Right ventricle myocardium superior (tissue), 1 donor: ENCODE measurements around the gene RDH13. TPM values are rescaled to one million over a fixed set of nuclear protein-coding genes. Genes with fewer than 3 reads are reported as not detected.
"Not testable (repeated sequence)": the region's sequence is repeated elsewhere in the genome, so short reads cannot be mapped to it uniquely, and the experiment has no call there.

Experiments
- ATAC-seq: fragments of 200-7000 bp; cut with Tn5 transposase; one replicate; pipeline ENCODE4 v1.9.1; 2020; ENCODE audit warnings: mild to moderate bottlenecking; ENCODE audit not compliant: poor library complexity
- DNase-seq: peaks from one replicate; pipeline ENCODE4 v3.0.0-alpha.2; 2020
- intact Hi-C: fragments of 100-400 bp; cut with DNase I; formaldehyde crosslinking; loops from one replicate; pipeline ENCODE4 v1.11.2; 2022
- total RNA-seq: library from RNA; stranded (reverse); fragmentation: NEBNext Ultra II Directional; extraction: Animal tissue kit (Norgen Biotek cat#: 25700); gene quantifications from one replicate; pipeline ENCODE4 v1.2.1, GENCODE V29; 2021
- donor health status: DM: no; HTN: yes; CAD: no; lungs with severe emphysema.

RDH13 gene
- total RNA-seq, 1 donor from 2014 or later: 45.6 TPM

DNA sequence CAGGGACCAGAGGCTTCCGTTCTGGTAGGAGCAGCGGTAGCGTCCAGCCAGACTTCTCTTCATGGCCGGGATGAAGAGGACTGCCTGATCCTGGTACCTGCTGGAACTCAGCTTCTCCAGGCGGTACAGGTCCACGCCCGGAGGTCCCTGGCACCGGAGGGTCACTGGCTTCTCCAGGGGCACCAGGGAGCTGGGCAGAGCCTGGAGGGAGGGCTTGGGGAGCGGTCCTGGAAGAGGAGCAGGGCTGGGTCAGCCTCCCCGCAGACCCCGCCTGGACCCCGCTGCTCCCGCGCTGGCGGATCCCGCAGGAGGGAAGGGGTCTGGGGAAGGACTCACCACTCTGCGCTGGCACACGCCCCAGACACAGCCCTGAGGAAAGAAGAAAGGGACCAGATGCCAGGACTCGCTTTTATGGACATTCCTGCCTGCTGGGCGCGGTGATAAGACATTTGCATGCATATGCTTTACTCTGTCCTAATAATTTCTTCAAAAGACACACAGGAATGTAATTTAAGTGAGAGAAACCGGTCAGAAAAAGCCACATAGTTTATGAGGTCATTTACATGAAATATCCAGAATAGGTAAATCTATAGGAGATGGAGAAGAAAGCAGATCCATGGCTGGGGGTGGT, 30.7 kb downstream of the RDH13 start:
- DNase-seq (no peak), ATAC-seq (no peak)
- intact Hi-C loops: no loop called here

DNA sequence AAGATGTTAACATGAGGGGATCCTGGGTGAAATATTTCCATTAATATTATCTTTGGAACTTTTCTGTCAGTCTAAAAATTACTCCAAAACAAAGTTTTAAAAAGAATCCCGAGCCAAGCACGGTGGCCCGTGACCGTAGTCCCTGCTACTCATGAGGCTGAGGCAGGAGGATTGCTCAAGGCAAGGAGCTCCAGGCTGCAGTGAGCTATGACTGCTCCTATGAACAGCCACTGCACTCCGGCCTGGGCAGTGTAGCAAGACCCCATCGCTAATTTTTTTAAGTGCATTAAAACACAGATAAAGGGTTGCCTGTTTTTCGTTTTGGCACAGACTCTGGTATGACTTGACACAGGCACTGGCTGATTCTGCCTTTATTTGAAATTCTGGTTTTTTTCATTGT, 31.8 kb downstream of the RDH13 start:
- DNase-seq (no peak), ATAC-seq (no peak)
- intact Hi-C loops: no loop called here

DNA sequence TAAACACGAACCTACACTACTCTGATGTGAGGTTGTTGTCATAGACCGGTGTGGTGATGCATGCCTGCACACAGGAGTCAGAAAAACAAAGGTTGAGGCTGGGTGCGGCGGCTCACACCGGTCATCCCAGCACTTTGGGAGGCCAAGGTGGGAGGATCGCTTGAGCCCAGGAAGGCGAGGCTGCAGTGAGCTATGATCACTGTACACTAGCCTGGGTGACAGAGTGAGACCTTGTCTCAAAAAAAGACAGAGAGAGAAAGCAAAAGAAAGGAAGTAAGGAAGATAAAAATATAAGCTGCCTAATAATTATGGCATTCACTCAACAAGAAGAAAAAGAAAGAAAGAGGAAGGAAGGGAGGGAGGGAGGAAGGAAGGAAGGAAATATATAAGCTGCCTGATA, 34.2 kb downstream of the RDH13 start:
- intact Hi-C loops: no loop called here
- ATAC-seq: no peak
- DNase-seq: no peak

DNA sequence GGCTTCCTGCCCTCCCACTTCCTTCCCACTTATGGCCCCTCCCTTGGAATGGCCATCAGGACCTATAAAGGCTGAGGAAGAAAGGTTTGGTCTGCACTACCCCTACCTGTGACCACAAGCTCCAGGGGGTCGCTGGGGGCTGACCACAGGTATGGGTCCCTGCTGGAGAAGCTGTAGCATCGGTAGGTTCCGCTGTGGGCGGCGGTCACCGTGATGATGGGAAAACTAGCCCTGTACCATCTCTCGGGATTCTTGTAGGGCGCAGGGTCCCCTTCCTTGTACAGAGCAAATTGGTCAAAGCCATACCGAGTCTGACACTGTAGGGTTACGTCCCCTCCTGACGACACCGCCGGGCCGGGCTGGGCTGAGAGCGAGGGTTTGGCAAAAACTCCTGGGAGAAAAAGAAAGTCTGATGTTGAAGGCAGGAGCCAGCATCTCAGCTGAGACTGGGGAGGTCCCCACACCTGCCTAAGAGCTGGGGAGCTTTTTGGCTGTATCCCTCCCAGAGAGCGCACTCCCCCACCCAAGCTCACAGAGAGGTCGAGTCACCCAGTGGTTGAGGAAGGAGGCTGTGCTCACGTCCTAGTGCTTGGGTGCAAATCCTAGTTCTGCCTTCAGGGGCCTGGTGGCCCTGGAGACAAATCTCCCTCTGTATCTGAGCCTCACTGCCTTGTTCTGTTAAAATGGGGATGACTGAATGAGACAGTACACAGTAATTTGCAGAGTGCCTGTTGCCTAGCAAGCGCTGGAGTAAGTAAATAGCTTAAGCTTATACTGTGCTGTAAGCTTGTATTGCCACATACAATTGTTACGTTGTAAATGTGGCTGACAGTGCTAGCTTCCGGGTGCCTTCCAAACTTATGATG, 35.2 kb downstream of the RDH13 start:
- intact Hi-C loops: no loop called here
- DNase-seq (no peak), ATAC-seq (no peak)

DNA sequence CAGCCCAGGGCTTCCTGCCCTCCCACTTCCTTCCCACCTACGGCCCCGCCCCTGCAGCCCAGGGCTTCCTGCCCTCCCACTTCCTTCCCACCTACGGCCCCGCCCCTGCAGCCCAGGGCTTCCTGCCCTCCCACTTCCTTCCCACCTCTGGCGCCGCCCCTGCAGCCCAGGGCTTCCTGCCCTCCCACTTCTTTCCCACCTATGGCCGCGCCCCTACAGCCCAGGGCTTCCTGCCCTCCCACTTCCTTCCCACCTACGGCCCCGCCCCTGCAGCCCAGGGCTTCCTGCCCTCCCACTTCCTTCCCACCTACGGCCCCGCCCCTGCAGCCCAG, 35.8 kb downstream of the RDH13 start:
- ATAC-seq, DNase-seq, intact Hi-C loops: not testable (repeated sequence)

DNA sequence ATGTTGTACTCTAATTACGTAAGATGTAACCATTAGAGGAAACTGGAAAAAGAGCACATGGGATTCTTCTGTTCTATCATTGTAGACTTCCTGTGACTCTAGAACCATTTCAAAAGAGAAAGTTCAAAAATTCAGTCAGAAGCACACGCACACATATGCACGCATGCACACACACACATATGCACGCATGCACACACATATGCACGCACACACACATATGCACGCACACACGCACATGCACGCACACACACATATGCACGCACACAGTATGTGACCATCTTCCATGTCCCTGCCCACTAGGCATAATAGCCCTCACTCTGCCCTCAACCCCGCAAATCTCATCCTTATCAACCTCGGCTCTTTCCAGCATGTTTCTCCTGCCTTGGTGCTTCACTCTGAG, 38.8 kb downstream of the RDH13 start:
- DNase-seq (no peak), ATAC-seq (no peak)
- intact Hi-C loops: no loop called here

DNA sequence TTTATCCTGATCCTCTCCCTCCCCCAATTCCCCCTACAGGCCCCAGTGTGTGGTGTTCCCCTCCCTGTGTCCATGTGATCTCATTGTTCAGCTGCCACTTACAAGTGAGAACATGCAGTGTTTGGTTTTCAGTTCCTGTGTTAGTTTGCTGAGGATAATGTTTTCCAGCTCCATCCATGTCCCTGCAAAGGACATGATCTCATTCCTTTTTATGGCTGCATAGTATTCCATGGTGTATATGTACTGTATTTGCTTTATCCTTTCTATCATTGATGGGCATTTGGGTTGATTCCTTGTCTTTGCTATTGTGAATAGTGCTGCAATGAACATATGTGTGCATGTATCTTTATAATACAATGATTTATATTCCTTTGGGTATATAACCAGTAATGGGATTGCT, 42.6 kb downstream of the RDH13 start:
- intact Hi-C loops, ATAC-seq, DNase-seq: not testable (repeated sequence)

DNA sequence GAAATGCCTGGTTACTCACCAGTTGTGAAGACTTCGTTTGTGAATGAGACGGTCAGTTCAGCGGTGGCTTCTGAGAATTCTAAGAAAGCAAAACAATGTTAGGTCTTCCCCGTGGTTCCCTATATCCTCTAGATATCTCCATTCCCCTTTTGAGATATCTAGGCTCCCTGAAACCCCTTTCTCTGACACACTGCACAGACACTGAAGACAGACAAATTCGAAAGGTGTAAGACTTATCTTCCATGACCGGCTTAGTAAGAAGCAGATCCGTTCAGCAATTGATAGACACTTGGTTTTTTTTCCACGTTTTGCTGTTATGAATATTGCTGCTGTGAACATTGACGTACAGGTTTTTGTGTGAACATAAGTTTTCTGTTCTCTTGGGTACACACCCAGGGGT, 44.3 kb downstream of the RDH13 start:
- intact Hi-C loops: no loop called here

DNA sequence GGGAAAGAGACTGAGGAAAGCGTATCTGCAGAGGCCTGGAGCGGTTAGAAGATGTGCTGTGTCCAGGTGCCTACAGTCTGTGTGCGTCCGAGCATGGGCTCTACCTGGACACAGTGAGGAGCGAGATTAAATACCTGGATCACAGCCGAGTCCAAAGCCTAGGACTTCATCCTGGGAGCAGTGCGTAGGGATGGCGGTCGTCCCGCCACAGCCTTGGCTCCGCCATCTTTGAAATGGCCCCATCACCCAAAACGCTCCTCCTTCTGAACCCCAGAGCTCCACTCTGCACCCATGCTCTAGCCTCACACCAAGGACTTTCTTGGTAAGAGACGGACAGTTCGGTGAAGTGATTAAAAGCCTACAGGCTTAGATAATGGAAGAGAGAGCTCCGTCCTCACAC, 44.7 kb downstream of the RDH13 start:
- ATAC-seq (no peak), DNase-seq (no peak)
- intact Hi-C loops: no loop called here

More for the DNA sequence above, 44.3 kb downstream of the RDH13 start:
- ATAC-seq (no peak), DNase-seq (no peak)

DNA sequence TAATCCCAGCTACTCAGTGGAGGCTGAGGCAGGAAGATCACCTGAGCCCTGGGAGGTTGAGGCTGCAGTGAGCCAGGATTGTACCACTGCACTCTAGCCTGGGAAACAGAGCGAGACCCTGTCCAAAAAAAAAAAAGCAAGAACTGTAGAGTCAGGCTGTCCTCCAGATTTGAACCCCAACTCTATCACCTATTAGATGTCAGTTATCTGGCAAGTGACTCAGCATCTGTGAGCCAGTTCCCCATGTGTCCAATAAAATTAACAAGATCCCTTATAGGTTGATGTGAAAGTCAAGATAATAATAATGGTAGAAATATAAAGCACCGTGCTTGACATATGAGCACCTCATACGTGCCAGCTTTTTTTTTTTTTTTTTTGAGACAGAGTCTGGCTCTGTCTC, 46.9 kb downstream of the RDH13 start:
- intact Hi-C loops: no loop called here
- ATAC-seq (no peak), DNase-seq (no peak)

DNA sequence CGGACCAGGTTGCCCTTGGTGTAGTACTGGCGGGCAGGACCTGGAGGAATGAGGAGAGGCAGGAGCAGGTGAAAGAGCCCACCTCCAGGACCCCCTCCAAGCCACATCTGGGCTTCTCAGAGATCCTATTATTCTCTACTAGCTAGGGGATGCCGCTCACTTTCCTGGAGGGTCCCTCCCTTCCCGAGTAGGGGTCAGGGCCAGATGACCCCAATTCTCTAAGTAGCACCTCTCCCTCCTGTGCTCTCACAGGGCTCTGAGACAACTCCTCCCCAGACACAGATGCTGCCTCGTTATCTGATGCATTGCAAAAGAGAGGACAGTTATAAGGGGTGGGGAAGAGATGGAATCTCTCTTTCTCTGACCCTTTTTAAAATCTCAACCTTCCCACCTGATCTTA, 47.8 kb downstream of the RDH13 start:
- no peak for DNase-seq
- intact Hi-C loops: no loop called here
- no peak for ATAC-seq

DNA sequence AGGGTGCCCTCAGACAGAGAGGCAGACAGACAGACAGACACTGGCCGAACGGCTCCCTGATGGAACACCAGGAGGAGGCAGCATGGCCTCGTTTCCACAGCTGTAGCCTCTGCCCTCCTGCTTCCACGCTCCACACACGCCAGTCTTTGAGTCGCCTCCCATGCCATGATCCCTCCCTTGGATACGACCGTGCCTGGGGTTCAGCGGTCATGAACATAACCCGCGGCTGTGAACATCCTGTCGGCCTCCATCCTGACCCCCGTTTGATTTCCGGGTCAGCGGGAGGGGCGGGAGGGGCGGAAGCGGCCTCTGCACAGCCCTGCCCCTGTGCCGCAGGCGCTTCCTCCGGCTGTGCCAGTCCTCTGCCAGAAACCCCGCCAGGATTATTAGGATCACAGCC, 48.2 kb downstream of the RDH13 start:
- intact Hi-C loops: no loop called here
- ATAC-seq (peak; percentile 20), DNase-seq (peak; percentile 46)

DNA sequence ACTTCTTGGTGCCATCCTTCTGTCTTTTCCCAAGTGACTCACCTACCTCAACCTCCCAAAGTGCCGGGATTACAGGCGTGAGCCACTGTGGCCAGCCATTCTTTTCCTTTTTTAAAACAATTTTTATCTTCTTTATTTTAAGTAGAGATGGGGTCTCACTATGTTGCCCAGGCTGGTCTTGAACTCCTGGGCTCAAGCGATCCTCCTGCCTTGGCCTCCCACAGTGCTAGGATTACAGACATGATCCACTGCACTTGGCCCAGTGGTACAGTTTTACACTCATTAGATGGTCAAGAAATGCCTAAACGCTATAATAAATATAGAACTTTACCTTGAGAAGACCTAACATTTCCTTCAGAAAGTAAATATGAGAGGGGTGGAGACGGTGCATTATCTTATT, 49.4 kb downstream of the RDH13 start:
- DNase-seq (no peak), ATAC-seq (no peak)

DNA sequence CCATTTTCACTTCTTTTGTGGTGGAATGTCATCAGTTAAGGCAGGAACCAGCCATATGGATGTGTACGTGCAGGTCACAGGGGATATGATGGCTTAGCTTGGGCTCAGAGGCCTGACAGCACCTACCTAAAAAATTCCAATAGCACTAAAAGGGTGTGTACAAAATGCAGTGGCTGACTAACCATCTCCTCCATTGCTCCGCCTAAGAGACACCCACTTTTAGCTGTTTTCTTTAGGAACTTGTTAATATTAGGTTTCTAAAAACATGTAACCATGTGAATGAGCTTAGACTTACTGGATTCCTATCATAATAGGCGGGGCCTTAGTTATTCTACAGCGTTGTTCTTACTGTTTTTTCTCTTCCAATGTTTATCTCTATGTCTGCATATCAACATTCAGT, 50.6 kb downstream of the RDH13 start:
- intact Hi-C loops: no loop called here
- DNase-seq (no peak), ATAC-seq (no peak)

More for the DNA sequence above, 49.4 kb downstream of the RDH13 start:
- intact Hi-C loops: no loop called here

DNA sequence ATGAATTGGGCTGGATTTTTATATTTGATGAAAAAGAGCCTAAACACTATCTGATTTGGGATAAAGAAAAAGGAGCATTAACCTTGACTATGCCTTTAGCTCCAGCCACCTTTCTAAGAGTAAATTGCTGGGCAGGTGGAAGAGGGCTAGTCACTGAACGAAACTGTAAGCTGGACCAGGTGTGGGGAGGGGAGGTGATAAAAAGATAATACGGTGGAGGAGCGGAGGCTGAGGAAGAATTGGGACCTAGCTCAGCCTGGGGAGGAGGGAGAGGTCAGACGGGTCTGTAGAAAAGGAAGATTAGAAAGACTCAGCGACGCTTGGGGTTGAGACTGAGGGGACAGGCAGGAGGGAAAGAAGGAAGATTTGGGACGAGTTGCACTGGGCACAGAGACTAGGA, 52.4 kb downstream of the RDH13 start:
- ATAC-seq, DNase-seq, intact Hi-C loops: not testable (repeated sequence)

DNA sequence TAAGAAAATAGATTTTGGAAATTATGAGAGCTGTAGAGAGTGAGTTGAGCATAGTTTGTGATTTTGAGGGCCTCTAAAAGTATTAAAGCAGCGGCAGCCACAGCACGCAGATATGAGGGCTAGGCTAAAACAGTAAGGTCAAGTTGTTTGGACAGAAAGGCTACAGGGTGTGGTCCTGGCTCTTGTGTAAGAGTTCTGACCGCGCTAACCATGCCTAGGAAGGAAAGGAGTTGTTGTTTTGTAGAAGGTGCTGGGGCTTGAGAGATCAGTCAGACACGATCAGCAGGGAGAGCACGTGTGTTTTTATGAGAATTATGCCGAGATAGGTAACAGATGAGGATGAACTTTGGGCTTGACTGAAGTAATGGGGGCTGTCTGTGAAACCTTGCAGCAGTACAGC, 54.2 kb downstream of the RDH13 start:
- ATAC-seq, DNase-seq, intact Hi-C loops: not testable (repeated sequence)

DNA sequence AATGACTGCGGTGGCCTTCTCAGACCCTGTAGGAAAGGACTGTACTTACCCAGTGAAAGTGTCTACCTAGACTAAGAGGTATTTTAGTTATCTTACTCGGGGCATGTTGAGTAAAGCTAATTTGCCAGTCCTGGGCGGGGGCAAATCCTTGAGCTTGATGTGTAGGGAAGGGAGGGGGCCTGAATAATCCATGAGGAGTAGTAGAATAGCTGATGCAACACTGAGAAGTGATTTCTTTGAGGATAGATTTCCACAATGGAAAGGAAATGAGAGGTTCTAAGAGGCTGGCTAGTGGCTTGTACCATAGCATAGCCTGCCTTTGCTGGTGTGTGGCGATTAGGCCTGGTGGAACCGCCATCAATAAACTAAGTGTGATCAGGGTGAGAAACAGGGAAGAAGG, 54.8 kb downstream of the RDH13 start:
- DNase-seq, ATAC-seq, intact Hi-C loops: not testable (repeated sequence)

DNA sequence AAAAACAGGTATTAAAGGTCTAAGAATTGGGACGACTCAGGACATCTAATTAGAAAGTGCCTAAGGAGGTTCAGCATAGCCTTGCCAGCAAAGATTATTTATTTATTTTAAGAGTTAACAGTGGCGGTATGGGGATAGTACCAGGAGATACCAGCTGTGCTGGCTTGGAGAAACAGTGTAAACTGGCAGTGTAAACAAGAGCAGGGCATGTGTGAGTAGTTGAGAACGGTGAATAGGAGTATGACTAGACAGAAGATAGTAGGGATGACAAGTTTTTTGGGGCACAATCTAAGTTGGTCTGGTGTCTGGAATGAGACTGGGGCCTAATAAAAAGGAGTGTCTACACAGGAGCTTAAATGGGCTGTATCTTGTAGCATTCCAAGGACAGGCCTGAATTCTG, 55.4 kb downstream of the RDH13 start:
- ATAC-seq, intact Hi-C loops, DNase-seq: not testable (repeated sequence)

DNA sequence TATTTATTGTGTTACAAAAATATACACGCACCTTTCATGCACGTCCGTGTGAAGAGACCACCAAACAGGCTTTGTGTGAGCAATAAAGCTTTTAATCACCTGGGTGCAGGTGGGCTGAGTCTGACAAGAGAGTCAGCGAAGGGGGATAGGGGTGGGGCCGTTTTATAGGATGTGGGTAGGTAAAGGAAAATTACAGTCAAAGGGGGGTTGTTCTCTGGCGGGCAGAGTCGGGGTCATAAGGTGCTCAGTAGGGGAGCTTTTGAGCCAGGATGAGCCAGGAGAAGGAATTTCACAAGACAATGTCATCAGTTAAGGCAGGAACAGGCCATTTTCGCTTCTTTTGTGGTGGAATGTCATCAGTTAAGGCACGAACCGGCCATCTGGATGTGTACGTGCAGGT, 56.2 kb downstream of the RDH13 start:
- intact Hi-C loops, ATAC-seq, DNase-seq: not testable (repeated sequence)
